GM12873 (cell line): ENCODE data around the gene USP6NL.

Source experiments
- TF ChIP-seq, protein P1 (sequence below): IDR thresholded peaks from 2 replicates; pipeline ENCODE4 v1.5.1; 2012; ENCODE audit warnings: low read depth, mild to moderate bottlenecking, moderate library complexity, low read length, control low read depth; ENCODE audit not compliant: insufficient read depth; ENCODE audit errors: missing control alignments

Gene USP6NL

DNA sequence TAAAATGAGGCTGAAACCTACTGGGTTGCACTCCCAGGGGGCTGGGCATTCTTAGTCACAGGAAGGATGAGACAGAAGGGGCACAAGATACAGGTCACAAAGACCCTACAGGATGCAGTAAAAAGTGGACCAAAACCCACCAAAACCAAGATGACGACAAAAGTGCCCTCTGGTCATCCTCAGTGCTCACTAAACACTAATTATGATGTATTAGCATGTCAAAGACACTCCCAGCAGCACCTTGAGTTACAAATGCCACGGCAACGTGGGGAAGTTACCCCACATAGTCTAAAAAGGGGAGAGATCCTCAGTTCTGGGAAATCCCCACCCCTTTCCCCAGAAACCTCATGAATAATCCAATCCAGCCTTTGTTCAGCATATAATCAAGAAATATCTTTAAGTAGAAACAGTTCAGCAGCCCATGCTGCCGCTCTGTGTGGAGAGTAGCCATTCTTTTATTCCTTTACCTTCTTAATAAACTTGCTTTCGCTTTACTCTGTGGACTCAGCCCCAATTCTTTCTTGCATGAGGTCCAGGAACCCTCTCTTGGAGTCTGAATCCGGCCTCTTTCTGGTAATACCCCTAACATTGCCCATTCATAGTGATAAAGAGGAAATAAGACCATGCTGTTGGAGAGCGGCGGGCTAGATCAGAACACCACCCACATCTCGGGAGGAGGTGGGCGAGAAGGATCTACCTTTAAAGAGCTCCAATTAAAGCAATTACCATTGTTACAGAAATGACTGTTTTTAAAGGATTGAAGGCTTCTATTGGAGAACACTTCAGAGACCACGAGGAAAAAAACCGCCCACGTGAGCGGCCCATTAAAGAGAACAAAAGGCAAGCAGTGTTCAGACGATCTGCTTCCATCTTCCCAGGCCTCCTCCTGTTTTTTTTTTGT is 170.9 kb downstream of the USP6NL start:
- TF ChIP-seq, protein P1, sequence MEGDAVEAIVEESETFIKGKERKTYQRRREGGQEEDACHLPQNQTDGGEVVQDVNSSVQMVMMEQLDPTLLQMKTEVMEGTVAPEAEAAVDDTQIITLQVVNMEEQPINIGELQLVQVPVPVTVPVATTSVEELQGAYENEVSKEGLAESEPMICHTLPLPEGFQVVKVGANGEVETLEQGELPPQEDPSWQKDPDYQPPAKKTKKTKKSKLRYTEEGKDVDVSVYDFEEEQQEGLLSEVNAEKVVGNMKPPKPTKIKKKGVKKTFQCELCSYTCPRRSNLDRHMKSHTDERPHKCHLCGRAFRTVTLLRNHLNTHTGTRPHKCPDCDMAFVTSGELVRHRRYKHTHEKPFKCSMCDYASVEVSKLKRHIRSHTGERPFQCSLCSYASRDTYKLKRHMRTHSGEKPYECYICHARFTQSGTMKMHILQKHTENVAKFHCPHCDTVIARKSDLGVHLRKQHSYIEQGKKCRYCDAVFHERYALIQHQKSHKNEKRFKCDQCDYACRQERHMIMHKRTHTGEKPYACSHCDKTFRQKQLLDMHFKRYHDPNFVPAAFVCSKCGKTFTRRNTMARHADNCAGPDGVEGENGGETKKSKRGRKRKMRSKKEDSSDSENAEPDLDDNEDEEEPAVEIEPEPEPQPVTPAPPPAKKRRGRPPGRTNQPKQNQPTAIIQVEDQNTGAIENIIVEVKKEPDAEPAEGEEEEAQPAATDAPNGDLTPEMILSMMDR = no peak

DNA sequence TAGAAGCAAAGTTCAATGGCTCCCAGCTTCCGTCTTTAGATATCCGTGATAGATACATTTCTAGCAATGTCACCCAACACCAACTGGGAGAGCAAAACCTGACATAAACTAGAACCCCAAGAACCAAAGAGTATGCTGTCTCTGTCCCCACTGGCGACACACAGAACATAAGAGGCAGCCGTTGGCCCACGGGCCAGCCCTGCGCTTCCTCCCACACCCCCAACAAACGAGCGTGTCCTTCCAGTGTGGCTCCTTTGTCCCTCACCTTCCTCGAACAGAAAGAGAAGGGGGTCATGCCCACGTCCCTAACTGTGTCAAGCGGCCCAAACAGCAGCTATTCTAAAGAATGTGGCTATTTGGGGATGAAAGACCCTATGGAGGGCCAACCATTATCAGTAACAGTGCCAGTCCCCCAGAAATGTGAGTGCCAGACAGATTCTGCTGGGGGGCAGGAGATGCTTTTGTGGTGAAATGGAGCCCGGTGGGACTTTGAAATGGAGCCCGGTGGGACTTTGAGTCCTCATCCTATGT is 171.9 kb downstream of the USP6NL start:
- TF ChIP-seq, protein P1 = no peak

DNA sequence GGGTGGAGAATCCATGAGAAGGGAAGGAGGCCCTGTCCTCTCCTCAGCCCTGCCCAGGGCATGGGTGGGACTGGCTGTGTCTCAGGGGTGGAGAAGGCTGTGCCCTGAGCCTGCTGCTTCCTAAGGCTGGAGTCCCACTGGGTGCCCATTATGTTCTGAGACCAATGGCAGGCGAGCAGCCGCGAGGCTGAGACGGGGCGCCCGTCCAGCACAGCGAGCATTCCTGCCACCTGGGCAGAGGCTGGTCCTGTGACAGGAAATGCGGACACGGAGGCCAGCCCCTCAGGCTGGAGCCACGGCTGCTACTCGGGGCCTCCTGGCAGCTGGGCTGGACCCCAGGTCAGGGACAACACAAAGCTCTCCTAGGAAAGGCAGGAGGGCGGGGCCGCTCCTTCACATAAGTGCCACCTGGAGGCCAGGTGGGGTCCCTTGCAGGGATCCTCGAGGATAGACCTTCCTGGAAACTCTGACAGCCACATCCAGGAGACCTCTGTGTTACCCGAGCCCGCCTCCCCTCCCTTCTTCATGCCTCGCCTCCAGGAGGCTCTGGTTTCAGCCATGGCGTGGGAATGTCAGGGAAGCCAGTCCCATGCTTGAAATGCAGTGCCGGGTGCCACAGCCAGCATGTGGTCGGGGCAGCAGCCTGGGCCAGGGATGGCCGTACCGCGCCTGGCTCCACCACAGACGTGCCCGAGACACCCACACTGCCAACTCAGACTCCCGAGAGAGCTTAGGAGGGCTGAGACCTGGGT is 173.9 kb downstream of the USP6NL start:
- TF ChIP-seq, protein P1 = no peak

DNA sequence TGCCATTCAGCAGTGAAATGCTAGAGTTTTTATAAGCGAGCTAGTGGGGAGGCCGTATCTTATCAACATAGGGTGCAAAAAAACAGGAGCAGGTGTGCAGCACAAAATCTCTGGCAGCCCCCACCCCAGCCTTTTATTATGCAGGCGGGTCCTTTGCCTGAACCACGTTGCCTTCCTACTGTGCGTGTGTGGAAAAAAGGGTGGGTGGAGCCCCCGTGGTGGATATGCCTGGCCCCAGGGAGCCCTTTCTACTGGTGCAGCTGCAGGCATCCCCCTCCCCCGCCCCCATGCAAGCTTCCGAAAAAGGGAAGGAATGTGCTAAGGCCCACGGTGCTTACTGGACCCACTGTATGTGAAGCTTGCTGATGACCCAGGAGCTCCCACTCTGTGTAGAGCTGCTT is 175.9 kb downstream of the USP6NL start:
- TF ChIP-seq, protein P1 = no peak

DNA sequence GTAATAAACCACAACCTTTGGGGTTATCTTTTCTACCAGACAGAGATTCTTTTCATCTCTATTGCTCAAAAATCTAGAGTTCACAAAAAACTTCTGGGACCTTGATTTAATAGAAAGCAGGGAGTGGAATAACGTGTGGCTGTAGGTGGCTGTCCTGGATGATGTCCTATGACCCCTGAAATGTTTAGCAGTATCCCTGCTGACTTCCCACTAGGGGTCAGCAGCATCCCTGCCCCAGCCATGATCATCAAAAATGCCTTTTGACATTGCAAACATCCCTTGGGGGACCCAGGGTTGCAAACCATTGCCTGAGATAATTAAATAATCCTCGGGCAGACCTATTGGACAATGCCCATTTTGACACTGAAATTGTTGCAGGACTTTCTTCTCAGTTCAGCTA is 177.1 kb downstream of the USP6NL start:
- TF ChIP-seq, protein P1 = peak; percentile 67

DNA sequence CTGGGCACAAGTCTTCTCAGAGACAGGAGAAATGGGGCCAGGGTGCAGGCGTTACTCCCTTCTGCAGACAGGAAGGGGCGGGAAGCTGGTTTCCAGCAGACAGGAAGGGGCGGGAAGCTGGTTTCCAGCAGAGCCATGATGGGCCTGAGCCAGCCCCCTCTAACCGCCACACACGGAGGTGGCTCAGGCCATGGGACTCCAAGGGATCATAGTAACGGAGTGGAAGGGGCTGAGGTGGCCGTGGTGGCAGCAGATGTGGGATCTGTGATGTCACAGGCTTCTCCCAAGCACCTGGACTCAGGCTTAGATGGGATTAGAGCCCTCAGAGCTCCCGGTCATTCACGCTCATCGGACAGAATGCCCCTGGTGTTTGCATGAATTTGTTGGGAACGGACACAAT is 177.8 kb downstream of the USP6NL start:
- TF ChIP-seq, protein P1 = no peak

DNA sequence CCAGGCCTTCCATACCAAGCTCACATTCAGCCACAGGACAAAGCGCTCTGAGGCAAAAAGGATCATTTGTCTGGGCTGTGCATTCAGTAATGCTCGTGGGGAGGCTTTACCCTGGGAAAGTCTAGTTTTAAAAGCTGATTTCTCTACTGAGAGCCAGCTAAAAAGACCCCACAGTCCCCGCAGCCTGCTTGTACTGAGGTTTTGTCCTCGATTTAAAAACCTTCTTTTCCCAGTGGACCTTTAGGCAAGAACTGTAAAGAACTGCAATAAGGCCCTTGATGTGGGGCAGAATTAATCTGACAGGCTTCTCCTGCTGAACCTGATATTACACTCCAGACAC is 180.3 kb downstream of the USP6NL start:
- TF ChIP-seq, protein P1 = no peak
